OCI-LY3 (cell line): ENCODE data around the gene LMAN1.

ENCODE experiments used
- H2AFZ ChIP-seq: fragments of 200-600, 300-600 bp; shearing (Covaris generic); 2 replicates; pipeline ENCODE4 v1.6.0; 2014; ENCODE audit warnings: antibody characterized with exemption, low read depth, low read length
- H3K27ac ChIP-seq: fragments of 200-600, 300-600 bp; sonication (generic); 2 replicates; pipeline ENCODE4 v1.5.1; 2014; ENCODE audit warnings: mild to moderate bottlenecking, low read length, moderate library complexity, mixed read lengths
- H3K27me3 ChIP-seq: fragments of 200-600, 300-600 bp; sonication (generic); 2 replicates; pipeline ENCODE4 v1.6.1; 2014; ENCODE audit warnings: low read depth, low read length, mixed read lengths
- H3K36me3 ChIP-seq: fragments of 200-600, 300-600 bp; sonication (generic); replicated peaks from 2 replicates; pipeline ENCODE3; 2014; ENCODE audit warnings: low read depth, low read length, mixed read lengths
- H3K4me1 ChIP-seq: fragments of 300-600, 200-600 bp; sonication (generic); 2 replicates; pipeline ENCODE4 v1.6.1; 2014; ENCODE audit warnings: low read length, mixed read lengths
- H3K4me2 ChIP-seq: fragments of 200-600, 300-600 bp; sonication (generic); 2 replicates; pipeline ENCODE4 v1.6.1; 2014; ENCODE audit warnings: low read length, mixed read lengths
- H3K4me3 ChIP-seq: fragments of 300-600, 200-600 bp; sonication (generic); 2 replicates; pipeline ENCODE4 v1.5.1; 2014; ENCODE audit warnings: antibody characterized with exemption, mild to moderate bottlenecking, low read length, moderate library complexity
- H3K79me2 ChIP-seq: fragments of 300-600, 200-600 bp; shearing (Covaris generic); 2 replicates; pipeline ENCODE4 v1.6.1; 2014; ENCODE audit warnings: mild to moderate bottlenecking, low read length, mixed read lengths
- H3K9ac ChIP-seq: fragments of 300-600, 200-600 bp; shearing (Covaris generic); 2 replicates; pipeline ENCODE4 v1.6.0; 2014; ENCODE audit warnings: mild to moderate bottlenecking, low read length, moderate library complexity
- H3K9me3 ChIP-seq: fragments of 200-600, 300-600 bp; shearing (Covaris generic); 2 replicates; pipeline ENCODE4 v1.6.1; 2014; ENCODE audit warnings: low read length, mixed read lengths; ENCODE audit not compliant: insufficient read depth
- H4K20me1 ChIP-seq: fragments of 200-600, 300-600 bp; sonication (generic); 2 replicates; pipeline ENCODE4 v1.6.1; 2016; ENCODE audit warnings: low read length, mixed read lengths; ENCODE audit not compliant: insufficient read depth
- EZH2phosphoT487 ChIP-seq: fragments of 200-600 bp; shearing (Covaris generic); IDR thresholded peaks from 2 replicates; pipeline ENCODE4 v1.6.1; 2018; ENCODE audit warnings: antibody characterized with exemption, mixed run types, low read depth
- TF ChIP-seq, protein P1 (sequence below): fragments of 200-600, 300-600 bp; sonication (generic); IDR thresholded peaks from 2 replicates; pipeline ENCODE4 v1.5.1; 2014; ENCODE audit warnings: antibody characterized with exemption, low read length, low read depth

Gene LMAN1

DNA sequence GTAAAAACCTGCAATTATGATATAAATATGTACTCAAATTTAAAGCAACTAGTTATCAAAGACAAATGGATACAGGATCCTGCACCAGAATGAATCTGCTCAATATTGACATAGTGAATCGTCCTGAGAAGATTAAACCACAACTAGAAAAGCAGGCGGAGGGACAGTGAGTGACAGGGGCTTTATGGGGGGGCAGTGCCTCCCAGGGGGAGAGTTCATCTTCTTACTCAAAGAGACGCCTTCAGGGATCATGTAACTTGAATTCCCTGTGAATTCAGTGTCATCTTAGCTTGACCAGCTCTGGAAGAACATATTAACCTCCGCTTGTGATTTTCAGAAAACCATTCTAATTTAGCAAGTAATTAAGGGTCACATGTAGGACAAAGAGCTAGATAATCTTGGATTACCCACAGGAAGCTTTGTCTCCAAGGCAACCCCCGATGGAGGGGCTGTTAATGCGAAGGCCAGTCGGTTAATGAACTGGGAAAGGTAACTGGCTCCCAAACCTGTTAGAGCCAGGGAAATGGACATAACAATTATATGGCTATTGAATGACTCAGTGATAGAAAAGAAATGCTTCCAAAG lies 17.4 kb upstream of the LMAN1 start:
- no peak overlapping the region for H2AFZ ChIP-seq

DNA sequence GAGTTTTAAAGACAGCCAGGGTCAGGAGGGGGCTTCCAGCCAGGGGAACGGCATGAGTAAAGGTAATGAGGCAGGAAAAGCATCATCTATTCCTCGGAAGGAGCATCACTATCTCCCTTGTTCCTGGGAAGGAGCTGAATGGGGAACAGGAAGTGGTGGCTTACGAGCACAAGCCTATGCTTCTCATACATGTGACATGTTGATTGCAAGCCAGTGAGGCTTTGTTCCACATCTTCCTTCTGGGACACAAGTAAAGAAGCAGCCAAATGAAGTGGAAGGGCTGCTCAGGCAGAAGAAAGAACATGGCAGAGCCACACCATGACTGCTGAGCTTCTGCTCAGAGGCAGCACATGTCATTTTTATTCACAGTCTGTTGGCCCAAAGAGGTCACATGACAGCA lies 15.1 kb upstream of the LMAN1 start:
- TF ChIP-seq, protein P1, sequence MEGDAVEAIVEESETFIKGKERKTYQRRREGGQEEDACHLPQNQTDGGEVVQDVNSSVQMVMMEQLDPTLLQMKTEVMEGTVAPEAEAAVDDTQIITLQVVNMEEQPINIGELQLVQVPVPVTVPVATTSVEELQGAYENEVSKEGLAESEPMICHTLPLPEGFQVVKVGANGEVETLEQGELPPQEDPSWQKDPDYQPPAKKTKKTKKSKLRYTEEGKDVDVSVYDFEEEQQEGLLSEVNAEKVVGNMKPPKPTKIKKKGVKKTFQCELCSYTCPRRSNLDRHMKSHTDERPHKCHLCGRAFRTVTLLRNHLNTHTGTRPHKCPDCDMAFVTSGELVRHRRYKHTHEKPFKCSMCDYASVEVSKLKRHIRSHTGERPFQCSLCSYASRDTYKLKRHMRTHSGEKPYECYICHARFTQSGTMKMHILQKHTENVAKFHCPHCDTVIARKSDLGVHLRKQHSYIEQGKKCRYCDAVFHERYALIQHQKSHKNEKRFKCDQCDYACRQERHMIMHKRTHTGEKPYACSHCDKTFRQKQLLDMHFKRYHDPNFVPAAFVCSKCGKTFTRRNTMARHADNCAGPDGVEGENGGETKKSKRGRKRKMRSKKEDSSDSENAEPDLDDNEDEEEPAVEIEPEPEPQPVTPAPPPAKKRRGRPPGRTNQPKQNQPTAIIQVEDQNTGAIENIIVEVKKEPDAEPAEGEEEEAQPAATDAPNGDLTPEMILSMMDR, result no peak
- no peak for TF ChIP-seq EZH2phosphoT487
- no peaks in the 10 kb centered on the region for H3K4me1 ChIP-seq
- H3K79me2 ChIP-seq, result no peaks in the 10 kb centered on the region
- no peaks in the 10 kb centered on the region for H3K36me3 ChIP-seq
- no peak overlapping the region for H3K4me3 ChIP-seq
- peaks cover 38% of the 10 kb centered on the region for H3K27me3 ChIP-seq
- no peaks in the 10 kb centered on the region for H4K20me1 ChIP-seq
- H3K4me2 ChIP-seq, result no peak overlapping the region
- H2AFZ ChIP-seq, result peak overlapping the region; percentile 49; the same call in 1 of the 2 replicates
- no peaks in the 10 kb centered on the region for H3K9me3 ChIP-seq
- H3K9ac ChIP-seq, result no peak overlapping the region
- H3K27ac ChIP-seq, result no peak overlapping the region

More for the DNA sequence above, 17.4 kb upstream of the LMAN1 start:
- H3K79me2 ChIP-seq, result no peaks in the 10 kb centered on the region
- H3K4me1 ChIP-seq, result no peaks in the 10 kb centered on the region
- H3K27me3 ChIP-seq, result peaks cover 54% of the 10 kb centered on the region
- H3K4me2 ChIP-seq, result no peak overlapping the region
- no peaks in the 10 kb centered on the region for H3K36me3 ChIP-seq
- no peaks in the 10 kb centered on the region for H4K20me1 ChIP-seq
- H3K9me3 ChIP-seq, result no peaks in the 10 kb centered on the region
- H3K4me3 ChIP-seq, result no peak overlapping the region
- TF ChIP-seq, protein P1, result no peak
- TF ChIP-seq EZH2phosphoT487, result no peak
- no peak overlapping the region for H3K27ac ChIP-seq
- H3K9ac ChIP-seq, result no peak overlapping the region

DNA sequence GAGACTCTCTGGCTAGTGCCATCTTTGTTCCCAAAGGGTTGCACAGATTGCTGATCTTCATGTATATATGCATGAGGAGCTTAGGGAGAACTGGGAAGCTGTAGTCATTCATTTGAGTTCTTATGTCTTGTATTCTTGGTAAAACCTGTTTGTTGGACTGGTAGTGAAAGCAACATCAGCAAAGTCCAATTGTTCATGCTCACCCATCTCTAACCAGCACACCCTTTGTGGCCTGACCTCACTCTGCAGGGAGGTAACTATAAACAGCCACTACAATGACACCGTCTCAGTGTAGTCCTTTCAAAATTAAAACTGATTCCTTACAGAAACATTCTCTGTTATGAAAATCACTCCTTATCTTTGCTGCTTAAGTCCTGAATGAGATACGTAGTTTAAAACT lies 13.9 kb upstream of the LMAN1 start:
- Histone ChIP-seq H2AFZ (no peak overlapping the region), H3K4me2 (no peak overlapping the region), H3K27me3 (peaks cover 30% of the 10 kb centered on the region), H3K36me3 (no peaks in the 10 kb centered on the region), H3K9ac (no peak overlapping the region), H3K9me3 (no peaks in the 10 kb centered on the region), H3K27ac (no peak overlapping the region), H3K4me1 (no peaks in the 10 kb centered on the region), H3K79me2 (no peaks in the 10 kb centered on the region), H4K20me1 (no peaks in the 10 kb centered on the region), H3K4me3 (no peak overlapping the region)
- no peak for TF ChIP-seq EZH2phosphoT487
- TF ChIP-seq, protein P1, result no peak

DNA sequence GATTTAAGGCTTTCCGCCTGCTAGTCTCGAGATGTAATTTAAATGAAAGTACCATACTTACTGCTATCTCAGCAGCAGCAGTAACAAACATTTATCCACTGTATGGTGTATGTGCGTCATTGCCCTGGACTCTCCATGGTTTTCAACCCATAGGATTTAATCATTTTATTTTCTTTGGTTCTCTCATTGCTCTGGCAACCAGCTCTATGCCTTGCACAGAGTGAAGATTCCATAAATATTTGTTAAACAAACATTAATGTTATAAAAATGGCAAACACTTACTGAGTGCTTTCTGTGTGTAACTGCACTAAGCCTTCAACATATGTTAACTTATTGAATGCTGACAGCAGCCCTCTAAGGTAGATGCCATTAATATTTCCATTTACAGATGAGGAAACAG lies 1.3 kb upstream of the LMAN1 start:
- Histone ChIP-seq H3K4me3 (no peak overlapping the region), H3K9ac (no peak overlapping the region), H4K20me1 (peaks cover 27% of the 10 kb centered on the region), H3K4me1 (peaks cover 22% of the 10 kb centered on the region), H2AFZ (no peak overlapping the region), H3K79me2 (peaks cover 37% of the 10 kb centered on the region), H3K4me2 (no peak overlapping the region), H3K9me3 (no peaks in the 10 kb centered on the region), H3K36me3 (peaks cover 21% of the 10 kb centered on the region), H3K27ac (no peak overlapping the region), H3K27me3 (peaks cover 26% of the 10 kb centered on the region)
- TF ChIP-seq EZH2phosphoT487, result no peak
- TF ChIP-seq, protein P1, result no peak
